ENCODE measurements around the gene RPS18. TPM values are rescaled to one million over a fixed set of nuclear protein-coding genes. Genes with fewer than 3 reads are reported as not detected.

RPS18 gene
- total and polyA plus RNA-seq, 2 of the 13 experiments (the other 11 are each of a cell fraction or from before 2014, with no cell fraction given): 3,896 to 5,806 TPM

DNA sequence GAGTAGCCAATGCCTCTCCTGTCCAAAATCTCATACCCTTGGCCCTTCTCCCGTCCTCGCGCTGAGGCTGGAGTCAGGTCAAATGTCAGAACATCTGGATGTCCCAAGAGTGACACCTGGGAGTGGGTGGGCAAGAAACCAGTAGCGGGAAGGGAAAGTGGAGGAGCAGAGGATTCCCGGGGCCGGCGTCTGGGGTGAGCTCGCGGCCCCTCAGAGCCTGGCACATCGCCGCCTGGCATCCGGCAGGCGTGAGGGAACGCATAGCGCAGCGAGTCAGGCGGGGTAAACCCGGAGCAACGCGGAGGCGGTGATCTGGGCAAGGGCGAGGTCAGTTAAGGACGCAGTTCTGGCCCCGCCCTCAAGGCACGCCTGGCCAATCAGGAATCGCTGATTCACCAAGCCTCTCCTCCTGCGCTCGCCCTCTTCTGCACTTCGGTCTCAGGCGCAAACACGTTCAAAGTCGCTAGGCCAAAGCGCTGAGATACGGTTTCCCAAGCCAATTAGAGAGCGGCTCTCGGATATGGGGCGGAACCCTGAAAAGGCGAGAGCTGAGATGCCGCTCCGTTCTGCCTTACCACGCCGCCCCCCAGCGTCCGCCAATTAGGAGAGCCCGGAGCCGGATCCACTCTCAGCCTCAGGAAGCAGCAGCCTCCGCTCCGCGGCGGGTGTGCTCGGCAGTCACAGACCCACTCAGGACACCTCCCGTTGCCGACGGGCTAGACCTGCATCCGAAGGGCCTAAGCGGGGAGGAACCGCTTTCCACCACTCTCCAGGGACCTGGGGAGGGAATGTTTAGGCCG, 22.7 kb upstream of the RPS18 start (continued):
- TF ChIP-seq, protein P1, sequence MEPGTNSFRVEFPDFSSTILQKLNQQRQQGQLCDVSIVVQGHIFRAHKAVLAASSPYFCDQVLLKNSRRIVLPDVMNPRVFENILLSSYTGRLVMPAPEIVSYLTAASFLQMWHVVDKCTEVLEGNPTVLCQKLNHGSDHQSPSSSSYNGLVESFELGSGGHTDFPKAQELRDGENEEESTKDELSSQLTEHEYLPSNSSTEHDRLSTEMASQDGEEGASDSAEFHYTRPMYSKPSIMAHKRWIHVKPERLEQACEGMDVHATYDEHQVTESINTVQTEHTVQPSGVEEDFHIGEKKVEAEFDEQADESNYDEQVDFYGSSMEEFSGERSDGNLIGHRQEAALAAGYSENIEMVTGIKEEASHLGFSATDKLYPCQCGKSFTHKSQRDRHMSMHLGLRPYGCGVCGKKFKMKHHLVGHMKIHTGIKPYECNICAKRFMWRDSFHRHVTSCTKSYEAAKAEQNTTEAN (CRISPR knock-in tag; conservative IDR thresholded peaks at IDR 0.05): 0 out of 2 replicates have a peak, but pooled peaks have one; percentile 27
- peak; percentile 35; the same call in 1 of the 2 replicates for TF ChIP-seq BCL6 (CRISPR knock-in tag; IDR thresholded peaks at IDR 0.05)
- peak; percentile 50; the same call in 1 of the 2 replicates for TF ChIP-seq PITX1 (CRISPR knock-in tag; IDR thresholded peaks at IDR 0.05)
- TF ChIP-seq, protein P2, sequence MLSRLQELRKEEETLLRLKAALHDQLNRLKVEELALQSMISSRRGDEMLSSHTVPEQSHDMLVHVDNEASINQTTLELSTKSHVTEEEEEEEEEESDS (CRISPR knock-in tag; IDR thresholded peaks at IDR 0.05; ENCODE audit: borderline replicate concordance): no peak
- no peak for TF ChIP-seq DMTF1 (CRISPR knock-in tag; IDR thresholded peaks at IDR 0.05)
- TF ChIP-seq ZSCAN29 (CRISPR knock-in tag; conservative IDR thresholded peaks at IDR 0.05): peak; percentile 70; the same call in 1 of the 2 replicates
- no peak; the same call in 1 of the 2 replicates for TF ChIP-seq ZNF143 (CRISPR knock-in tag; IDR thresholded peaks at IDR 0.05)
- no peak; the same call in 1 of the 2 replicates for TF ChIP-seq GPN1 (CRISPR knock-in tag; IDR thresholded peaks at IDR 0.05; ENCODE audit: borderline replicate concordance)
- TF ChIP-seq POLR2AphosphoS5 (IDR thresholded peaks at IDR 0.05; ENCODE audit: low read depth, low read length): peak; percentile 76
- no peak for TF ChIP-seq ZSCAN30 (CRISPR knock-in tag; IDR thresholded peaks at IDR 0.05)
- peak; percentile 66; the same call in 1 of the 2 replicates for TF ChIP-seq RCOR2 (CRISPR knock-in tag; IDR thresholded peaks at IDR 0.05)
- peak; percentile 89 for TF ChIP-seq HNRNPLL (IDR thresholded peaks at IDR 0.05; ENCODE audit: low read depth, low read length, poor library complexity, severe bottlenecking)
- TF ChIP-seq ZSCAN20 (CRISPR knock-in tag; IDR thresholded peaks at IDR 0.05; ENCODE audit: borderline replicate concordance): peak; percentile 71; the same call in 1 of the 2 replicates
- no peak for TF ChIP-seq NR1H2 (CRISPR knock-in tag; IDR thresholded peaks at IDR 0.05; ENCODE audit: borderline replicate concordance, low read depth)
- TF ChIP-seq ZNF570 (CRISPR knock-in tag; IDR thresholded peaks at IDR 0.05; ENCODE audit: borderline replicate concordance): no peak
- 0 out of 2 replicates have a peak, but pooled peaks have one; percentile 47 for TF ChIP-seq ZNF749 (CRISPR knock-in tag; IDR thresholded peaks at IDR 0.05; ENCODE audit: borderline replicate concordance)
- no peak for TF ChIP-seq PREB (CRISPR knock-in tag; IDR thresholded peaks at IDR 0.05)
- peak; percentile 27; the same call in 1 of the 2 replicates for TF ChIP-seq WIZ (CRISPR knock-in tag; IDR thresholded peaks at IDR 0.05)
- peak; percentile 88 for TF ChIP-seq RFXANK (CRISPR knock-in tag; IDR thresholded peaks at IDR 0.05)
- TF ChIP-seq, protein P3, sequence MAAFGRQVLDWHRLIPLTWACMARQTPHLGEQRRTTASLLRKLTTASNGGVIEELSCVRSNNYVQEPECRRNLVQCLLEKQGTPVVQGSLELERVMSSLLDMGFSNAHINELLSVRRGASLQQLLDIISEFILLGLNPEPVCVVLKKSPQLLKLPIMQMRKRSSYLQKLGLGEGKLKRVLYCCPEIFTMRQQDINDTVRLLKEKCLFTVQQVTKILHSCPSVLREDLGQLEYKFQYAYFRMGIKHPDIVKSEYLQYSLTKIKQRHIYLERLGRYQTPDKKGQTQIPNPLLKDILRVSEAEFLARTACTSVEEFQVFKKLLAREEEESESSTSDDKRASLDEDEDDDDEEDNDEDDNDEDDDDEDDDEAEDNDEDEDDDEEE (CRISPR knock-in tag; IDR thresholded peaks at IDR 0.05): no peak
- TF ChIP-seq ZNF569 (CRISPR knock-in tag; IDR thresholded peaks at IDR 0.05; ENCODE audit: borderline replicate concordance): peak; percentile 38; the same call in 1 of the 2 replicates
- TF ChIP-seq, protein P4, sequence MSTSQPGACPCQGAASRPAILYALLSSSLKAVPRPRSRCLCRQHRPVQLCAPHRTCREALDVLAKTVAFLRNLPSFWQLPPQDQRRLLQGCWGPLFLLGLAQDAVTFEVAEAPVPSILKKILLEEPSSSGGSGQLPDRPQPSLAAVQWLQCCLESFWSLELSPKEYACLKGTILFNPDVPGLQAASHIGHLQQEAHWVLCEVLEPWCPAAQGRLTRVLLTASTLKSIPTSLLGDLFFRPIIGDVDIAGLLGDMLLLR (CRISPR knock-in tag; IDR thresholded peaks at IDR 0.05): peak; percentile 45; the same call in 1 of the 2 replicates
- peak; percentile 69; the same call in 1 of the 2 replicates for TF ChIP-seq KMT2B (CRISPR knock-in tag; IDR thresholded peaks at IDR 0.05)

All from HepG2 (cell line).